Measurements from ENCODE around the gene CHCHD2.

GRCh38 chr7:56078196-56078595 lies 28.1 kb downstream of the CHCHD2 start:
- TF ChIP-seq CTCF (IDR thresholded peaks at IDR 0.05) (no peak), EZH2 (IDR thresholded peaks at IDR 0.05) (no peak)

All from neural progenitor cell (in vitro differentiated cells).